Upper lobe of right lung (tissue), 1 donor: Measurements from ENCODE around the gene TOMM22. TPM values are rescaled to one million over a fixed set of nuclear protein-coding genes. Genes with fewer than 3 reads are reported as not detected.

Experiments
- ATAC-seq: fragments of 200-7000 bp; cut with Tn5 transposase; one replicate; pipeline ENCODE4 v1.9.1; 2020; ENCODE audit warnings: mild to moderate bottlenecking, moderate library complexity
- DNase-seq: peaks from one replicate; pipeline ENCODE4 v3.0.0-alpha.2; 2020
- H3K27ac ChIP-seq: fragments of 200-600 bp; one replicate; pipeline ENCODE4 v1.8.0; 2022
- H3K27me3 ChIP-seq: fragments of 200-600 bp; one replicate; pipeline ENCODE4 v1.8.0; 2022; ENCODE audit warnings: mild to moderate bottlenecking
- H3K36me3 ChIP-seq: fragments of 200-600 bp; one replicate; pipeline ENCODE4 v1.8.0; 2022
- H3K4me1 ChIP-seq: fragments of 200-600 bp; one replicate; pipeline ENCODE4 v1.8.0; 2022
- H3K4me3 ChIP-seq: fragments of 200-600 bp; one replicate; pipeline ENCODE4 v1.8.0; 2022; ENCODE audit warnings: mild to moderate bottlenecking
- H3K9me3 ChIP-seq: fragments of 200-600 bp; one replicate; pipeline ENCODE4 v1.8.0; 2022
- intact Hi-C: fragments of 100-400 bp; cut with DNase I; formaldehyde crosslinking; loops from one replicate; pipeline ENCODE4 v1.11.0; 2022
- total RNA-seq: library from RNA; stranded (reverse); fragmentation: NEBNext Ultra II Directional; extraction: Animal tissue kit (Norgen Biotek cat#: 25700); gene quantifications from one replicate; pipeline ENCODE4 v1.2.1, GENCODE V29; 2021
- TF ChIP-seq, protein P1 (sequence below): fragments of 200-600 bp; IDR thresholded peaks from one replicate; pipeline ENCODE4 v1.8.0; 2022; ENCODE audit warnings: antibody characterized with exemption
- donor health status: DM: no; HTN: yes; CAD: no; lungs with severe emphysema.

TOMM22 gene
- total RNA-seq, 1 donor from 2014 or later, result 51.6 TPM

DNA sequence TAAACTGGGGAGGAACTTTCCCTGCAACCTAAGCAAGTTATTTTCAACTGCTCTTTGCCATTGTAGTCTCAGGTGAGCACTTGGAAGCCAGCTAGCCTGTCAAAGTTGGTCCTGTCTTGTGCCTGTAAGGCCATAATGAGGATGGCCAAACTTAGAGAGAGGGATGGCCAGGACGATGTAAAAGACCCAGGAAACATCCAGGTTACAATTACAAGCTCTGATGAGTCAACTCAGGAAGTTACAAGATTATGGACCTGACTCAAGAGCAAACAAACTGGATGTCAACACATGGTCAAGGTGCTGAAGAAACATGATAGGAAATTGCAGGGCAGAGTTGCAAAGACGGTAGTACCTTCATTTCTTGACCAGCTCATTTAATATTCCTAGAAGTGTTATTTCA, 25.6 kb downstream of the TOMM22 start:
- Histone ChIP-seq H3K27ac (no peak overlapping the region), H3K9me3 (no peaks in the 10 kb centered on the region), H3K36me3 (peaks cover 16% of the 10 kb centered on the region), H3K4me3 (peak overlapping the region; percentile 84), H3K27me3 (no peaks in the 10 kb centered on the region), H3K4me1 (peaks cover 27% of the 10 kb centered on the region)
- DNase-seq, result no peak
- no peak for ATAC-seq
- intact Hi-C loops, result no loop called here
- TF ChIP-seq, protein P1, sequence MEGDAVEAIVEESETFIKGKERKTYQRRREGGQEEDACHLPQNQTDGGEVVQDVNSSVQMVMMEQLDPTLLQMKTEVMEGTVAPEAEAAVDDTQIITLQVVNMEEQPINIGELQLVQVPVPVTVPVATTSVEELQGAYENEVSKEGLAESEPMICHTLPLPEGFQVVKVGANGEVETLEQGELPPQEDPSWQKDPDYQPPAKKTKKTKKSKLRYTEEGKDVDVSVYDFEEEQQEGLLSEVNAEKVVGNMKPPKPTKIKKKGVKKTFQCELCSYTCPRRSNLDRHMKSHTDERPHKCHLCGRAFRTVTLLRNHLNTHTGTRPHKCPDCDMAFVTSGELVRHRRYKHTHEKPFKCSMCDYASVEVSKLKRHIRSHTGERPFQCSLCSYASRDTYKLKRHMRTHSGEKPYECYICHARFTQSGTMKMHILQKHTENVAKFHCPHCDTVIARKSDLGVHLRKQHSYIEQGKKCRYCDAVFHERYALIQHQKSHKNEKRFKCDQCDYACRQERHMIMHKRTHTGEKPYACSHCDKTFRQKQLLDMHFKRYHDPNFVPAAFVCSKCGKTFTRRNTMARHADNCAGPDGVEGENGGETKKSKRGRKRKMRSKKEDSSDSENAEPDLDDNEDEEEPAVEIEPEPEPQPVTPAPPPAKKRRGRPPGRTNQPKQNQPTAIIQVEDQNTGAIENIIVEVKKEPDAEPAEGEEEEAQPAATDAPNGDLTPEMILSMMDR, result no peak

DNA sequence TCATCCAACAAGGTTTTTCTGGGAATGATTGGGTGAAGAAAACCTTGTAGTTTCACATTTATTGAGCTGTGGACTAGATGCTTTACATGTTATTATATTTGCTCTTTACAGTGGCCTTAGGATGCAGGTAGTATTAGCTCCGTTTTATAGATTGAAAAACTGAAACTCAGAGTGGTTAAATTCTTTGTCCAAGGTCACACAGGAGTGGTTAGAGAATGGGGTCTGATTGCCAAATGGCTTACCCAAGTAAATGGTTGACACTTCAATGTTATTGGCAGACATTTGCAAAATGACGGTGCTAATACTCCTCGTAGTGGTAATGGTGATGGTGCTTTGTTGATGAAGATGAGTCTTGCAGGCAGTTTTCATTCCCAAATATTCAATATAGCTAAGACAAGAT, 26.2 kb downstream of the TOMM22 start:
- Histone ChIP-seq H3K27ac (no peak overlapping the region), H3K4me3 (peak overlapping the region; percentile 84), H3K9me3 (no peaks in the 10 kb centered on the region), H3K27me3 (no peaks in the 10 kb centered on the region), H3K4me1 (peaks cover 27% of the 10 kb centered on the region), H3K36me3 (peaks cover 16% of the 10 kb centered on the region)
- DNase-seq, result no peak
- no peak for ATAC-seq
- intact Hi-C loops, result no loop called here
- TF ChIP-seq, protein P1, result no peak

DNA sequence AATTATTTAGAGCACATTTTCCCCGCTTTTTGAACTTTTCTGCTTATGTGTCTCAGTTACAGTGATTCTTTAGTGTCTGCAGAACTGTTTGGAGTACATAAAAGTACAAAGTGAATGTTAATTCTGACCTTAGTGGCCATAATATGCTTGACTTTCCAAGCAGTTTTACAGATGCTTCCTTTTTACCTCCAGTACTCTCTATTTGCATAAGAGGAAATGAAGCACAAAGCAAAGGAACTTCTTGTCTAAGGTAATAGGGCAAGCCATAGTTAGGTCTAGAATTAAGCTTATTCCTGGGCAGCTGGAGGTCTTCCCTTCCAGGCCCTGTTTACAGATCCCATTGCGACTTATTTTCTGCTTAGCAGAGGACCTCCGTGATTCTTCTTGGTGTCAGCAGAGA, 27.5 kb downstream of the TOMM22 start:
- H3K36me3 ChIP-seq, result peaks cover 16% of the 10 kb centered on the region
- ATAC-seq (no peak), DNase-seq (no peak)
- no peaks in the 10 kb centered on the region for H3K27me3 ChIP-seq
- intact Hi-C loops, result no loop called here
- TF ChIP-seq, protein P1, result no peak
- H3K4me1 ChIP-seq, result peaks cover 36% of the 10 kb centered on the region
- H3K9me3 ChIP-seq, result no peaks in the 10 kb centered on the region
- no peak overlapping the region for H3K4me3 ChIP-seq
- no peak overlapping the region for H3K27ac ChIP-seq

DNA sequence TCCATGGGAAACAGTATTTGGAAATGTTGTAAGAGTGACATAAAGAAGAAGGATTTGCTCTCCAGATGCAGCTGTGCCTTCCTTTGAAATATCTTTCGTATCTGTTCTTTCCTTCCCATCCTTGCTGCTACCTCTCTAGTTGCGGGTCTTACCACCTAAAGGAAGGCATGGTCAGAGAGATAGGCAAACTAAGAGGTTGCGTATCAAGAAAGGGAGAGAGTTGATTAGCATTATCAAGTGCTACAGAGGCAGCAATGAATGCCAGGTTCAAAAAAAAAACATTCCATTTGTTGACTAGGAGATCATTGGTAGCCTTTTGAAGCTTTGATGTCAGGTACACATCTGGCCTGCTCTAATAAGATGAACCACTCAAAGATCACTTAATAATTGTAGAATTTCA, 28.6 kb downstream of the TOMM22 start:
- TF ChIP-seq, protein P1, result no peak
- intact Hi-C loops, result no loop called here
- no peak for ATAC-seq
- DNase-seq, result no peak
- Histone ChIP-seq H3K4me1 (peaks cover 34% of the 10 kb centered on the region), H3K27ac (no peak overlapping the region), H3K9me3 (no peaks in the 10 kb centered on the region), H3K36me3 (peaks cover 16% of the 10 kb centered on the region), H3K4me3 (no peak overlapping the region), H3K27me3 (no peaks in the 10 kb centered on the region)

DNA sequence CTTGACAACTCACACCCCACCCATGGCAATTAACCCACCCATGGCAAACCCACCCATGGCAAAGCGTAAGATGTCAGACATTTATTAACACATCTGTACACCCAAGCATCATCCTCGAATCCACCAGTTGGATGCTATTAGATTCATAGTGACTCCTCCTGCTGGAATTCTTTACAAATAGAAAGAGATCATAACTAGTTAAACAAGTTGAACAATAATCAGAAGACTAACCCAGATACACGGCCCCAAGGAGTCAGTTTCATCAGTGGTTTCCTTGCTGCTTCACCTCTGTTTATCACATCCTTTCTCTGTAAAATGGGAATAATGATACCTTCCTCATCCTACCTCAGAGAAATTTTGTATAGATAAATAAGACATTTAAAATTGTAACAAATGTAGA, 29.1 kb downstream of the TOMM22 start:
- no peak for ATAC-seq

More for the DNA sequence above, 29.1 kb downstream of the TOMM22 start:
- Histone ChIP-seq H3K36me3 (peaks cover 19% of the 10 kb centered on the region), H3K9me3 (no peaks in the 10 kb centered on the region), H3K27ac (no peak overlapping the region), H3K4me3 (no peak overlapping the region), H3K4me1 (peaks cover 34% of the 10 kb centered on the region), H3K27me3 (no peaks in the 10 kb centered on the region)
- DNase-seq, result no peak
- intact Hi-C loops, result no loop called here
- TF ChIP-seq, protein P1, result no peak
